HG02678 (cell line): ENCODE results near the gene CENPE.
"Not testable (repeated sequence)": the region's sequence is repeated elsewhere in the genome, so short reads cannot be mapped to it uniquely, and the experiment has no call there.

Experiments used
- ATAC-seq: cut with Tn5 transposase; IDR thresholded peaks from one replicate; pipeline ENCODE4 v1.9.1; 2021; ENCODE audit warnings: mild to moderate bottlenecking, moderate library complexity; ENCODE audit not compliant: unreplicated experiment

CENPE gene

GRCh38 chr4:103198111-103198765 lies at the start of gene CENPE:
Gene CENPE (minus strand): TSS chr4:103198343. CDS start chr4:103198319, 24 bp downstream.
- peak; percentile 93 for ATAC-seq

GRCh38 chr4:103244251-103244650 lies 46.1 kb upstream of the CENPE start:
- no peak for ATAC-seq

GRCh38 chr4:103230938-103231337 lies 32.8 kb upstream of the CENPE start:
- not testable (repeated sequence) for ATAC-seq

- ATAC-seq: not testable (repeated sequence)
These were observed 25.4 kb upstream of the CENPE start for GRCh38 chr4:103223556-103223955.

GRCh38 chr4:103207673-103208072 lies 9.5 kb upstream of the CENPE start:
- ATAC-seq: no peak

GRCh38 chr4:103204111-103204510 lies 6.0 kb upstream of the CENPE start:
- no peak for ATAC-seq

GRCh38 chr4:103201724-103202123 lies 3.6 kb upstream of the CENPE start:
- no peak for ATAC-seq

GRCh38 chr4:103201253-103201652 lies 3.1 kb upstream of the CENPE start:
- ATAC-seq: no peak

GRCh38 chr4:103199009-103199408 lies 866 bp upstream of the CENPE start:
- no peak for ATAC-seq

- peak; percentile 42 for ATAC-seq
These were observed 405 bp downstream of the CENPE start for GRCh38 chr4:103197765-103198110.

GRCh38 chr4:103193457-103193856 lies 4.7 kb downstream of the CENPE start:
- ATAC-seq: no peak

GRCh38 chr4:103171006-103171405 lies 27.1 kb downstream of the CENPE start:
- no peak for ATAC-seq

- ATAC-seq: not testable (repeated sequence)
These were observed 28.4 kb downstream of the CENPE start for GRCh38 chr4:103169750-103170149.

- no peak for ATAC-seq
These were observed 29.1 kb downstream of the CENPE start for GRCh38 chr4:103168993-103169392.

- no peak for ATAC-seq
These were observed 36.0 kb downstream of the CENPE start for GRCh38 chr4:103162176-103162575.

GRCh38 chr4:103158760-103159159 lies 39.4 kb downstream of the CENPE start:
- ATAC-seq: no peak

- no peak for ATAC-seq
These were observed 42.0 kb downstream of the CENPE start for GRCh38 chr4:103156106-103156505.

- no peak for ATAC-seq
These were observed 45.8 kb downstream of the CENPE start for GRCh38 chr4:103152381-103152780.

- no peak for ATAC-seq
These were observed 47.5 kb downstream of the CENPE start for GRCh38 chr4:103150677-103151076.

- ATAC-seq: no peak
These were observed 53.2 kb downstream of the CENPE start for GRCh38 chr4:103144926-103145325.

- no peak for ATAC-seq
These were observed 60.7 kb downstream of the CENPE start for GRCh38 chr4:103137446-103137827.

- ATAC-seq: no peak
These were observed 61.3 kb downstream of the CENPE start for GRCh38 chr4:103136671-103137445.
